Activated naive CD8-positive, alpha-beta T cell (primary cell): ENCODE measurements around the gene EEF1AKMT3.

Source experiments
- H3K27ac Mint-ChIP-seq: one replicate; pipeline ENCODE4 v1.8.0; 2021; ENCODE audit warnings: mixed read lengths
- H3K27me3 Mint-ChIP-seq: one replicate; pipeline ENCODE4 v1.8.0; 2021; ENCODE audit warnings: mixed read lengths
- H3K36me3 Mint-ChIP-seq: one replicate; pipeline ENCODE4 v1.8.0; 2021; ENCODE audit warnings: mixed read lengths
- H3K4me1 Mint-ChIP-seq: one replicate; pipeline ENCODE4 v1.8.0; 2021; ENCODE audit warnings: low read depth, mixed read lengths
- H3K4me3 Mint-ChIP-seq: one replicate; pipeline ENCODE4 v1.8.0; 2021; ENCODE audit warnings: mild to moderate bottlenecking, mixed read lengths
- H3K9me3 Mint-ChIP-seq: one replicate; pipeline ENCODE4 v1.8.0; 2021; ENCODE audit warnings: low read depth, mixed read lengths

The EEF1AKMT3 gene

GRCh38 chr12:57772429-57773322 lies at the start of gene EEF1AKMT3:
Gene EEF1AKMT3, plus strand, starts transcription at chr12:57772614. Its CDS starts 111 bp downstream, at chr12:57772725.
- Mint-ChIP-seq H3K9me3 (no peaks in the 10 kb centered on the region), H3K36me3 (peaks cover 7% of the 10 kb centered on the region), H3K27me3 (no peaks in the 10 kb centered on the region), H3K4me1 (peaks cover 20% of the 10 kb centered on the region), H3K4me3 (peak within 1 kb of the TSS; percentile 99), H3K27ac (peak within 1 kb of the TSS; percentile 100)

GRCh38 chr12:57722716-57723629 lies 49.4 kb upstream of the EEF1AKMT3 start:
- no peaks in the 10 kb centered on the region for H3K27me3 Mint-ChIP-seq
- peaks cover 16% of the 10 kb centered on the region for H3K4me1 Mint-ChIP-seq
- H3K9me3 Mint-ChIP-seq, result no peaks in the 10 kb centered on the region
- H3K36me3 Mint-ChIP-seq, result peaks cover 3% of the 10 kb centered on the region
- peak overlapping the region; percentile 10 for H3K27ac Mint-ChIP-seq
- no peak overlapping the region for H3K4me3 Mint-ChIP-seq

GRCh38 chr12:57723630-57723962 lies 48.8 kb upstream of the EEF1AKMT3 start:
- Mint-ChIP-seq H3K9me3 (no peaks in the 10 kb centered on the region), H3K27me3 (no peaks in the 10 kb centered on the region), H3K4me1 (peaks cover 16% of the 10 kb centered on the region), H3K36me3 (peaks cover 2% of the 10 kb centered on the region), H3K4me3 (no peak overlapping the region), H3K27ac (no peak overlapping the region)

GRCh38 chr12:57724003-57724935 lies 48.1 kb upstream of the EEF1AKMT3 start:
- no peaks in the 10 kb centered on the region for H3K9me3 Mint-ChIP-seq
- H3K27me3 Mint-ChIP-seq, result no peaks in the 10 kb centered on the region
- H3K27ac Mint-ChIP-seq, result peak overlapping the region; percentile 50
- peaks cover 2% of the 10 kb centered on the region for H3K36me3 Mint-ChIP-seq
- H3K4me1 Mint-ChIP-seq, result peaks cover 16% of the 10 kb centered on the region
- H3K4me3 Mint-ChIP-seq, result no peak overlapping the region

GRCh38 chr12:57724936-57725740 lies 47.3 kb upstream of the EEF1AKMT3 start:
- Mint-ChIP-seq H3K36me3 (peaks cover 2% of the 10 kb centered on the region), H3K27ac (peak overlapping the region; percentile 50), H3K4me3 (no peak overlapping the region)

GRCh38 chr12:57725851-57726150 lies 46.6 kb upstream of the EEF1AKMT3 start:
- no peak overlapping the region for H3K4me3 Mint-ChIP-seq
- peaks cover 2% of the 10 kb centered on the region for H3K36me3 Mint-ChIP-seq
- H3K27me3 Mint-ChIP-seq, result no peaks in the 10 kb centered on the region
- no peaks in the 10 kb centered on the region for H3K9me3 Mint-ChIP-seq
- peaks cover 16% of the 10 kb centered on the region for H3K4me1 Mint-ChIP-seq
- no peak overlapping the region for H3K27ac Mint-ChIP-seq

More at GRCh38 chr12:57724936-57725740, 47.3 kb upstream of the EEF1AKMT3 start:
- Mint-ChIP-seq H3K9me3 (no peaks in the 10 kb centered on the region), H3K27me3 (no peaks in the 10 kb centered on the region), H3K4me1 (peaks cover 16% of the 10 kb centered on the region)

- Mint-ChIP-seq H3K27me3 (no peaks in the 10 kb centered on the region), H3K4me3 (peak overlapping the region; percentile 32), H3K27ac (no peak overlapping the region), H3K4me1 (peaks cover 16% of the 10 kb centered on the region), H3K9me3 (no peaks in the 10 kb centered on the region), H3K36me3 (peaks cover 2% of the 10 kb centered on the region)
These were observed 46.1 kb upstream of the EEF1AKMT3 start for GRCh38 chr12:57726151-57726883.

- H3K36me3 Mint-ChIP-seq, result peaks cover 4% of the 10 kb centered on the region
These were observed 45.3 kb upstream of the EEF1AKMT3 start for GRCh38 chr12:57726884-57727757.

GRCh38 chr12:57727758-57728395 lies 44.5 kb upstream of the EEF1AKMT3 start:
- Mint-ChIP-seq H3K27me3 (no peaks in the 10 kb centered on the region), H3K4me1 (peaks cover 7% of the 10 kb centered on the region), H3K4me3 (no peak overlapping the region), H3K27ac (no peak overlapping the region), H3K9me3 (no peaks in the 10 kb centered on the region), H3K36me3 (peaks cover 4% of the 10 kb centered on the region)

More at GRCh38 chr12:57726884-57727757, 45.3 kb upstream of the EEF1AKMT3 start:
- no peak overlapping the region for H3K27ac Mint-ChIP-seq
- no peak overlapping the region for H3K4me3 Mint-ChIP-seq
- no peaks in the 10 kb centered on the region for H3K27me3 Mint-ChIP-seq
- peaks cover 10% of the 10 kb centered on the region for H3K4me1 Mint-ChIP-seq
- no peaks in the 10 kb centered on the region for H3K9me3 Mint-ChIP-seq

GRCh38 chr12:57729321-57729844 lies 43.0 kb upstream of the EEF1AKMT3 start:
- H3K27ac Mint-ChIP-seq, result no peak overlapping the region

GRCh38 chr12:57730336-57731067 lies 41.9 kb upstream of the EEF1AKMT3 start:
- Mint-ChIP-seq H3K27ac (no peak overlapping the region), H3K27me3 (no peaks in the 10 kb centered on the region), H3K4me1 (peaks cover 4% of the 10 kb centered on the region), H3K36me3 (peaks cover 9% of the 10 kb centered on the region), H3K9me3 (no peaks in the 10 kb centered on the region), H3K4me3 (no peak overlapping the region)

More at GRCh38 chr12:57729321-57729844, 43.0 kb upstream of the EEF1AKMT3 start:
- Mint-ChIP-seq H3K4me3 (no peak overlapping the region), H3K9me3 (no peaks in the 10 kb centered on the region), H3K27me3 (no peaks in the 10 kb centered on the region), H3K4me1 (peaks cover 6% of the 10 kb centered on the region), H3K36me3 (peaks cover 6% of the 10 kb centered on the region)
